ENCODE measurements around the gene MTCL1. TPM values are rescaled to one million over a fixed set of nuclear protein-coding genes. Genes with fewer than 3 reads are reported as not detected.

MTCL1 gene
- total and polyA plus RNA-seq, 2 of the 8 experiments (the other 6 are each of a cell fraction or from before 2014, with no cell fraction given), result 16.6 to 60.8 TPM

GRCh38 chr18:8823530-8823929 is 118.2 kb downstream of the MTCL1 start:
- 90% methylated on average over 6 of the region's 6 CpGs; no CpG with 5 or more reads in 1 of the 2 experiments for WGBS, 2 experiments (ENCODE audit: extremely low coverage in 1 of 2, insufficient coverage in 1 of 2, insufficient read length in 1 of 2, insufficient replicate concordance in 2 of 2, low coverage in 1 of 2, low lambda C conversion rate in 2 of 2, missing lambda C conversion rate in 1 of 2)
- Histone ChIP-seq H3K56ac (replicated peaks; ENCODE audit: insufficient read length, low read depth, low read length) (no peak overlapping the region), H4K20me1 (replicated peaks in 1 of 2; ENCODE audit: control insufficient read depth in 1 of 2, insufficient read depth in 2 of 2, low read length in 2 of 2) (peaks cover 0 to 3% of the 10 kb centered on the region in 2 experiments), H4K91ac (replicated peaks; ENCODE audit: insufficient read length, low read length) (no peak overlapping the region), H3K4me2 (ENCODE audit: insufficient read depth in 1 of 2, low read depth in 2 of 2, low read length in 2 of 2) (no peak overlapping the region), H2BK20ac (ENCODE audit: low read length) (no peak overlapping the region), H3K14ac (ENCODE audit: insufficient read length) (no peak overlapping the region), H3K9me3 (ENCODE audit: insufficient read depth in 2 of 2, low read depth in 1 of 2, low read length in 1 of 2) (no peaks in the 10 kb centered on the region), H4K5ac (ENCODE audit: insufficient read length, low read depth, low read length) (no peak overlapping the region), H2BK12ac (ENCODE audit: low read depth, low read length) (no peak overlapping the region), H3K9ac (replicated peaks in 1 of 4; ENCODE audit: extremely low read depth in 1 of 4, low read depth in 3 of 4, low read length in 3 of 4) (no peak overlapping the region), H2AFZ (ENCODE audit: low read length) (no peak overlapping the region), H3K36me3 (ENCODE audit: control insufficient read depth in 2 of 4, insufficient read depth in 4 of 4, low read length in 3 of 4) (peaks cover 16 to 46% (median 27%) of the 10 kb centered on the region in 4 experiments), H3K4ac (replicated peaks; ENCODE audit: insufficient read length, low read depth, low read length) (no peak overlapping the region), H3K27me3 (replicated peaks in 1 of 4; ENCODE audit: control insufficient read depth in 3 of 4, extremely low read depth in 1 of 4, insufficient read depth in 3 of 4, low read length in 3 of 4) (no peaks in the 10 kb centered on the region), H3K4me3 (ENCODE audit: extremely low read depth in 1 of 4, insufficient read depth in 2 of 4, low read depth in 3 of 4, low read length in 4 of 4) (no peak overlapping the region), H3K23me2 (ENCODE audit: low read depth, low read length) (no peaks in the 10 kb centered on the region), H3K18ac (ENCODE audit: extremely low read depth, low read length) (no peak overlapping the region), H2AK5ac (ENCODE audit: low read depth, low read length) (no peak overlapping the region), H2BK120ac (replicated peaks; ENCODE audit: low read depth, low read length) (no peak overlapping the region), H3K4me1 (replicated peaks in 1 of 4; ENCODE audit: control insufficient read depth in 3 of 4, insufficient read depth in 4 of 4, low read length in 3 of 4) (peaks cover 0 to 2% (median 0%) of the 10 kb centered on the region in 4 experiments; a peak in 1 of 7 replicates), H3K79me1 (ENCODE audit: low read depth, low read length) (no peaks in the 10 kb centered on the region), H2BK15ac (ENCODE audit: low read length) (no peak overlapping the region), H4K8ac (ENCODE audit: extremely low read depth, insufficient read depth, low read length) (no peak overlapping the region), H2BK5ac (ENCODE audit: low read depth, low read length) (no peak overlapping the region), H3K27ac (ENCODE audit: low read depth, low read length) (no peak overlapping the region), H3K23ac (ENCODE audit: insufficient read length) (no peak overlapping the region), H3K79me2 (ENCODE audit: control insufficient read depth in 1 of 2, insufficient read depth in 2 of 2, low read length in 2 of 2) (no peaks in the 10 kb centered on the region)
- ChIA-PET POLR2A (ENCODE audit: partially characterized antibody) (interaction anchor here (1.0 kb wide), 1 partner anchor 23 kb away, joined by 3 read pairs; no protein-coding TSS in a partner anchor), CTCF (ENCODE audit: partially characterized antibody) (interaction anchor here (0.6 to 1.6 kb wide), 4 partner anchors 42 to 268 kb away, joined by 3 to 4 read pairs (median 3); no protein-coding TSS in a partner anchor)
- TF ChIP-seq USF2 (IDR thresholded peaks at IDR 0.05; ENCODE audit: low read length), result no peak
- DNase-seq (ENCODE audit: low read depth in 1 of 2, low spot score in 2 of 2), result no peak
- FAIRE-seq, result no peak
